ENCODE measurements around the gene CABLES1.
"Not testable (repeated sequence)": the region's sequence is repeated elsewhere in the genome, so short reads cannot be mapped to it uniquely, and the experiment has no call there.

Gene CABLES1

DNA sequence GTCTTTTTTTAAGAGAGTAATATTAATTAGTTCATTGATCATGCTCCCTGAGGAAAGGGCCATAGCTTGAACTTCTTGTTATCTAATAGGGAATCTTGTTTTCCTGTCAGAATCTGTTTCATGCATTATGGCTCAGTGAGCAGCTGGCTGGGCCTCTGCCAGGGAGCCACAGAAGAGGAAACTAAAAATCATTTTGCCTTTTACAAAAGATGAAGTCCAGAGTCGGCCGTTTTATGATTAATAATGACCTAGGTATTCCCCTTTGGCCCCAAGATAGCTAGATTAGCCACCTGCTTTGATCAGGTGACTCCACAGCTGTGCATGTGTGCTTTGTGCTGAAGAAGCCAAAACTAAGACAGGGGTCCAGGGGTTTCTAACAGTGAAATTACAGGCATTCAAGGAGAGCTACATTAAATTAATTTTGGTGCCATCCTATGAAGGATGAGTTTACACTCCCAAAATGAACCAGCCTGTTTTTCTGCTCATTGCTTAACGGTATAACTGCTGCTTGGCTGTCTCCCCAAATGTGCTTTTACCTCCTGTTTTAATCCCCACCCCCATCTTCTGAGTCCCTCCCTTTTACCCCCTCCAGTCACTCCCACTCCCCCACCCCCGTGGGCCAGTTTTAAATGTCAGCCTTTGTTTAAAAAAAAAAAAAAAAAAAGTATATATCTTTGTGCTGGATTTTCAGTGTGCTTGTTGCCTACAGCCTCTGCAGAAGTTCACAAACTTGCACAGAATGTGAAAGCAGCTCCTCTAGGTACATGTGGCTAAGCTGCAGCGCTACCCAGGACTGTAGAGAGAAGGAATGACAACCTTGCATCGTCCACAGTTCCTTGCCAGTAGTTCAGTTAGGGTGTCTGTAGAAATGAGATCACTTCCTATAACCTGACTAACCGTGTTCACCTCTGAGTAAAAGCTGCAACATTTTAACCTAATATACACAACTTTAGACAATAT lies 93.1 kb downstream of the CABLES1 start:
- in situ Hi-C loops (cut with HindIII; ENCODE audit: low pct_ligation_motif_present, low pct_unique_long_range_greater_than_20kb, low sequenced_read_pairs) = no loop called here

GRCh38 chr18:23229472-23229871 lies 94.2 kb downstream of the CABLES1 start:
- DNase-seq = no peak
- in situ Hi-C loops (cut with HindIII; ENCODE audit: low pct_ligation_motif_present, low pct_unique_long_range_greater_than_20kb, low sequenced_read_pairs) = no loop called here

More for the DNA sequence above, 93.1 kb downstream of the CABLES1 start:
- DNase-seq = peak; percentile 9

DNA sequence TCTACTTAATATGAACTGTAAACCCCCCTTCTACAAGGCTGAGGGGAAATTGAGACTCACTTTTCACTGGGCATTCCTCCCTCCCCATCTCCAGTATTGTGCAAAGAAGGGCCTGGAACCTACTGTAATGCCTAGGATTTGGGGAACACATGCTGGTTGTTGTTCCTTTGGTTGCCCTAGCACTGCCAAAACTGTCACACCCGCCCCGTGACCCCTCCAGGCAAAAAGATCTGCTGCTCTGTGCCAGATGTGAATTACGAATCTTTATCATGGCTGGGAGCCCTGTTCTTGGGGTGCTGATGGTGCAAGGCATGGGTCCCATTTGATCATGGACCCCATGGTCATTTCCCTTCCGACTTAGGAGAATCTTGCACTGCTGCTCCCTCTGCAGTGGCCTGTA lies 95.4 kb downstream of the CABLES1 start:
- DNase-seq = no peak
- in situ Hi-C loops (cut with HindIII; ENCODE audit: low pct_ligation_motif_present, low pct_unique_long_range_greater_than_20kb, low sequenced_read_pairs) = no loop called here

- in situ Hi-C loops (cut with HindIII; ENCODE audit: low pct_ligation_motif_present, low pct_unique_long_range_greater_than_20kb, low sequenced_read_pairs) = no loop called here
- no peak for DNase-seq
These were observed 96.2 kb downstream of the CABLES1 start for GRCh38 chr18:23231340-23232021.

GRCh38 chr18:23232331-23232730 lies 97.0 kb downstream of the CABLES1 start:
- DNase-seq = no peak
- in situ Hi-C loops (cut with HindIII; ENCODE audit: low pct_ligation_motif_present, low pct_unique_long_range_greater_than_20kb, low sequenced_read_pairs) = no loop called here

DNA sequence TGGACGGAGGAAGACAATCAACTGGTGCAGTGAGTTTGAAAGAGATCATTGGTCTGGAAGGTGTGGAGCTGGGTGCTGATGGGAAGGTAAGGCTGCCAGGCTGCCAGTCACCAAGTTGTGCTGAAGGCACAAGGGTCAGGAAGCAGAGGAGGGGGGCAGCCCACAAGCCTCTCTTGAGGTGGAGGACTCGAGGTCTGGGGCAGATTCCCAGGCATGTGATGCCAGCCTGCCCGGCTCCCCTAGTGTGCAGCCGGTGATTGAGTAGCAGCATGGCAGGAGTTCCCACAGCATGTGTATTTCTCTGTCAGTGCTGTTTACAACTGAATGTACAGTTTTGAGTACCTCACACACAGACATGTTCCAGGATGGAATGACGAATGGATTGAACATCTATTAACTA lies 99.3 kb downstream of the CABLES1 start:
- no peak for DNase-seq
- in situ Hi-C loops (cut with HindIII; ENCODE audit: low pct_ligation_motif_present, low pct_unique_long_range_greater_than_20kb, low sequenced_read_pairs) = no loop called here

DNA sequence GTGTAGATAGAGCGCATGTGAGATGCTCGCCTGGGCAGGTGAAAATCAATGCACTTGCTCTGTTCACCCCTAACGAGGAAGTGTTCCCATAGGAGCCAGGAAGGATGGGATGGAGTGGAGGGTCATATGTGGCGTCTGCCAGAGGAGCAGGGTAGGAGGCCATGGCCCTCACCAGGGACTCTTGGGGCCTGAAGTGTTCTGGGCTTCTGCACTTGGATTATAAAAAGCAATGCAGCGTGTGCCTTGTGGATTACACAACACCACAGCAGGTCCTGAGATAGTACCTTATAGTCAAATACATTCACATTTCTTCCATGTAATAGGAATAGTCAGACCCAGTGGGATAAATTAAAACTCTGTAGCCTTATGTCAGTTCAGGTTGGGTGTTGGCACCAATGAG lies 100.1 kb downstream of the CABLES1 start:
- in situ Hi-C loops (cut with HindIII; ENCODE audit: low pct_ligation_motif_present, low pct_unique_long_range_greater_than_20kb, low sequenced_read_pairs) = no loop called here
- no peak for DNase-seq

GRCh38 chr18:23235860-23236259 lies 100.6 kb downstream of the CABLES1 start:
- DNase-seq = no peak
- in situ Hi-C loops (cut with HindIII; ENCODE audit: low pct_ligation_motif_present, low pct_unique_long_range_greater_than_20kb, low sequenced_read_pairs) = no loop called here

DNA sequence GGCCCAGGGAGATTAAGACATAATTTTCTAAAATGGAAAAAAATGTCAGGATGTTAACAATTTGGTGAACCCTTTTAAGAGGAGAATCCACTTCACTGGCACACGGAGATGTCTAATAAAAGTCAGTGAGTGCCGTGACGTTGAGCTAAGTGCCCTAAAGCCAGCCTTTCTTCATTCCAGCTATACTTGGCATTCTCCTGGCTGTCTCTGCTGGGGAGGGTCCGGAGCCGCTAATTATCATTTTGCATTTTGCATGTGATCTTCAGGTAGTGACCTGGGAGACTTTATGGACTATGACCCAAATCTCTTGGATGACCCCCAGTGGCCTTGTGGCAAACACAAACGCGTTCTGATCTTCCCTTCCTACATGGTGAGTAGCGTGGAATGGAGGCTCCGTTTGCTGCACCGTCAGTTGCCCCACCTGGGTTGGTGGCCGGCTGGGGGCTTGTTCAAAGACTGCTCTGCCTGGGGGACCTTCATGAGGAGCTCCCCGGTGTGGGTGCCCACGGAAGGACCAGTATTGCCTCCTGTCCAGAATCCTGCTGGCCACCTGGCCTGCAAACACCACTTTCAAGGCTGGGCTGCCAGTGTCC lies 101.7 kb downstream of the CABLES1 start:
- in situ Hi-C loops (cut with HindIII; ENCODE audit: low pct_ligation_motif_present, low pct_unique_long_range_greater_than_20kb, low sequenced_read_pairs) = no loop called here
- DNase-seq = no peak

DNA sequence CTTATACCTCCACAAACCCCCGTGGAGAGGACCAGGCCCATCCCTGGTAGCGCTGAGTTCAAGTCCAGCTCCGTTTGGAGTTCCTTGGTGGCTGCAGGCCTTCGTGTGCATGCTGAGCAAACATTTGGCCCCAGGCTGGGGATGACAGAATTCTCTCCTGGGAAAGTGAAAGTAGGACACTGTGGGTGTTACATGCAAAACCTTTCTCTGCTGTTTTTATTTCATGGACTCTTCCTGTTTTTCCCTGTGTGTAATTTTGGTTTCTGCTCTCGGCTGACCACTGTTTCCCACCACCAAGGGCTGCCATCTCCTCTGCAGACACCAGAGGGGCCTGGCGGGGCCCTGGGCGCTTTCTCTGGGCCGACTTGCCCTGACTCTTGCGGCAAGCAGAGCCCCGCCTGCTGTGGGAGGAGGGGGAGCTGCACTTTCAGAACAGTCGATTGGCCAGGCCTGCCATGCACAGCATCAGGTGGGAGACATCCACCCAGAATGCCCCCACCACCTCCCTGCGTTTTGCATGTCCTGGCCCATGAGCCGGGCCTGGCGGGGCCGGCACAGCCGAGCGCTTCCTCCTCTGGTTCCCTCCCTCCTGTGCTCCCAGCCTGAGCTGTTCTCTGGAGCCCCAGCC lies 102.4 kb downstream of the CABLES1 start:
- peak; percentile 47 for DNase-seq
- in situ Hi-C loops (cut with HindIII; ENCODE audit: low pct_ligation_motif_present, low pct_unique_long_range_greater_than_20kb, low sequenced_read_pairs) = no loop called here

- in situ Hi-C loops (cut with HindIII; ENCODE audit: low pct_ligation_motif_present, low pct_unique_long_range_greater_than_20kb, low sequenced_read_pairs) = no loop called here
- DNase-seq = peak; percentile 39
These were observed 102.9 kb downstream of the CABLES1 start for GRCh38 chr18:23238152-23238531.

- no peak for DNase-seq
- in situ Hi-C loops (cut with HindIII; ENCODE audit: low pct_ligation_motif_present, low pct_unique_long_range_greater_than_20kb, low sequenced_read_pairs) = no loop called here
These were observed 103.5 kb downstream of the CABLES1 start for GRCh38 chr18:23238651-23239349.

GRCh38 chr18:23239350-23239692 lies 104.0 kb downstream of the CABLES1 start:
- in situ Hi-C loops (cut with HindIII; ENCODE audit: low pct_ligation_motif_present, low pct_unique_long_range_greater_than_20kb, low sequenced_read_pairs) = no loop called here
- DNase-seq = no peak

DNA sequence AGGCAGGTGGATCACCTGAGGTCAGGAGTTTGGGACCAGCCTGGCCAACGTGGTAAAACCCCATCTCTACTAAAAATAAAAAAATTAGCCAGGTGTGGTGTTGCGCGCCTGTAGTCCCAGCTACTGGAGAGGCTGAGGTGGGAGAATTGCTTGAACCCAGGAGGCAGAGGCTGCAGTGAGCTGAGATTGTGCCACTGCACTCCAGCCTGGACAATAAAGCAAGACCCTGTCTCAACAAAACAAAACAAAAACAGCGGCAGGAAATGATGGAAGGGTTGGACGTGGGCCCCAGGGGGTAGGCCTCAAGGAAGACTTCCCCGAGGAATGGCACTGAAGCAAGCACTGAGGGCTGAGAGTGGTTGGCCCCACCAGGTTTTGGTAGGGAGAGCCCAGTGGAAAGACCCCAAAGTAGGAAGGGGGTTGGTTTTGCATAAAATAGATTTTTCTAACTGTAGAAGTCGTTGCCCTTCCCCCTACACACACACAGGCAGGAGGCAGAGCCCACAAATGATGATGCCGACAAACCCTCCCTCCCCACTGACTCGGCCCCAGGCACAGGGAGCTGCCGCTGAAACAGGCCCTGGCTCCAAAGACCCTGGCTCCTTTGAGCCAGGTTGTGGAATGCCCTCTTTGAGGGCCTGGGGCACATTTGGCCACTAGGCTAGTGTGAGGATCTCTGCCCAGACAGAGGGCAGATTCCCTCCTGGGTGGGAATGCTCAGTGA lies 104.8 kb downstream of the CABLES1 start:
- no peak for DNase-seq
- in situ Hi-C loops (cut with HindIII; ENCODE audit: low pct_ligation_motif_present, low pct_unique_long_range_greater_than_20kb, low sequenced_read_pairs) = no loop called here

- DNase-seq = no peak
- in situ Hi-C loops (cut with HindIII; ENCODE audit: low pct_ligation_motif_present, low pct_unique_long_range_greater_than_20kb, low sequenced_read_pairs) = no loop called here
These were observed 105.3 kb downstream of the CABLES1 start for GRCh38 chr18:23240609-23240930.

DNA sequence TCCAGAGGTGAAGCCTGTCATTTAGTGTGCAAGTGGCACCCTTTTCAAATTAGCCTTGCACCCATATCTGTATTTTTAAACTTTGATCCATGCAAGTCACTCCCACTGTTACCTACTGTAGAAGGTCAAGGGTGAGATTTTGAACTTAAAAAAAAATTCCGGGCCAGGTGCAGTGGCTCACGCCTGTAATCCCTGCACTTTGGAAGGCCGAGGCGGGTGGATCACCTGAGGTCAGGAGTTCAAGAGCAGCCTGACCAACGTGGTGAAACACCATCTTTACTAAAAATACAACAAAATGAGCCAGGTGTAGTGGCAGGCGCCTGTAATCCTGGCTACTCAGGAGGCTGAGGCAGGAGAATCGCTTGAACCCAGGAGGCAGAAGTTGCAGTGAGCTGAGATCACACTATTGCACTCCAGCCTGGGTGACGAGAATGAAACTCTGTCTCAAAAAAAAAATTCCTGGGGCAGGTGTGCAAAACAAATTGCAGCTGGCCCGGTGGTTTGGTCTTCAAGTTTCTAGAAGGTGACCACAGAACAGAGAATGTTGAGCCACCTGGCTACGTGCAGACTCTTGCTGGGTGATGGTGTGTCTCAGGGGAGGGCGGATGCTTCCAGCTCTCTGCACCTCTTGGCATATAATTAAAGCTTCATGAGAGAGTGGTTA lies 106.7 kb downstream of the CABLES1 start:
- DNase-seq; in situ Hi-C loops (cut with HindIII; ENCODE audit: low pct_ligation_motif_present, low pct_unique_long_range_greater_than_20kb, low sequenced_read_pairs): not testable (repeated sequence)

DNA sequence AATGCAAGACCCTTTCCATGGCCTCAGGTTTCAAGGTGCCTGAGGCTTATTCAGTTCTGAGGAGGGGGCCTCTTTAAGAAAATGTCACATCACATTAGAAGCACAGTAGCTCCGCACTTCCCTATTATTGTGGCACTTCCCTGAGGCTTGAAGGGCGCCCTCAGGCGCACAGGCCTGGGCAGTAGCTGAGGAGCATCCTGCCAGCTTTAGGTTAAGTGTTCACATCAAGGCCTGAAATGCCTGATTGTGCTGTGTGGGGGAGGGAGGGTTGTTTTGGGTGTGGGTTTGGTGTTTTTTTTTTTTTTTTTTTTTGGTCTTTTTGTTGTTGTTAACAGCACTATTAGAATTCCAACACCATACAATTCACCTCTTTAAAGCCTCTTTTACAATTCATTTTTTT lies 107.9 kb downstream of the CABLES1 start:
- in situ Hi-C loops (cut with HindIII; ENCODE audit: low pct_ligation_motif_present, low pct_unique_long_range_greater_than_20kb, low sequenced_read_pairs) = no loop called here
- no peak for DNase-seq

- DNase-seq = no peak
- in situ Hi-C loops (cut with HindIII; ENCODE audit: low pct_ligation_motif_present, low pct_unique_long_range_greater_than_20kb, low sequenced_read_pairs) = no loop called here
These were observed 108.5 kb downstream of the CABLES1 start for GRCh38 chr18:23243816-23244215.

Measured in ACHN (cell line).